ENCODE measurements around the gene VSNL1.

The VSNL1 gene

GRCh38 chr2:17533546-17533945 lies 7.0 kb upstream of the VSNL1 start:
- no peaks in the 10 kb centered on the region for H3K4me1 ChIP-seq (ENCODE audit: insufficient read depth, low read length)
- H3K9me3 ChIP-seq (ENCODE audit: low read length), result no peaks in the 10 kb centered on the region
- H3K4me3 ChIP-seq (ENCODE audit: low read length), result no peak overlapping the region
- no peak overlapping the region for H2AFZ ChIP-seq (ENCODE audit: low read depth, low read length)
- no peaks in the 10 kb centered on the region for H3K36me3 ChIP-seq (ENCODE audit: insufficient read depth, low read length)
- peaks cover 17% of the 10 kb centered on the region for H3K27me3 ChIP-seq (ENCODE audit: insufficient read depth, low read length)

DNA sequence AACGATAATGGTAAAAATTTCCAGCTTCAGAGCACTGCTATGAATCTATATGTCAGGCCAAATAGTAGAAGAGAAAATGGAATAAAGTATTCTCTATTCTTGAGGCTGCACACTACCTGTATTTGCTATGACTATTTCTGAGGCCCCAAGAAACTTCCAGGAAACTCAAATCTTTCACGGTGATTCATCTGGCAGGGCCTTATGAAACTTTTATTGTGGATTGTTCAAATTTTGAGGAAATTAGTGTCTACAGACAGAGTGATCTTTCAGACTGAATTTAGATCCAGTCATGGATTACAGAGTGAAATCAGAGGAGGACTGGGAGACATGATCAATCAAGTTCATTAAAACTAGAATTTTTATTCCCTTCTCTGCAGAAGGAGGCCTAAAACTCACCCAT lies 4.1 kb upstream of the VSNL1 start:
- Histone ChIP-seq H3K27me3 (ENCODE audit: insufficient read depth, low read length) (peaks cover 27% of the 10 kb centered on the region), H3K9me3 (ENCODE audit: low read length) (no peaks in the 10 kb centered on the region), H3K4me1 (ENCODE audit: insufficient read depth, low read length) (peaks cover 19% of the 10 kb centered on the region), H3K36me3 (ENCODE audit: insufficient read depth, low read length) (no peaks in the 10 kb centered on the region), H2AFZ (ENCODE audit: low read depth, low read length) (no peak overlapping the region), H3K4me3 (ENCODE audit: low read length) (no peak overlapping the region)

GRCh38 chr2:17538022-17538843 lies 2.3 kb upstream of the VSNL1 start:
- H3K27me3 ChIP-seq (ENCODE audit: insufficient read depth, low read length), result peaks cover 41% of the 10 kb centered on the region
- peak overlapping the region; percentile 97 for H2AFZ ChIP-seq (ENCODE audit: low read depth, low read length)
- H3K36me3 ChIP-seq (ENCODE audit: insufficient read depth, low read length), result no peaks in the 10 kb centered on the region
- H3K9me3 ChIP-seq (ENCODE audit: low read length), result no peaks in the 10 kb centered on the region
- H3K4me3 ChIP-seq (ENCODE audit: low read length), result peak overlapping the region; percentile 64
- peaks cover 24% of the 10 kb centered on the region for H3K4me1 ChIP-seq (ENCODE audit: insufficient read depth, low read length)

DNA sequence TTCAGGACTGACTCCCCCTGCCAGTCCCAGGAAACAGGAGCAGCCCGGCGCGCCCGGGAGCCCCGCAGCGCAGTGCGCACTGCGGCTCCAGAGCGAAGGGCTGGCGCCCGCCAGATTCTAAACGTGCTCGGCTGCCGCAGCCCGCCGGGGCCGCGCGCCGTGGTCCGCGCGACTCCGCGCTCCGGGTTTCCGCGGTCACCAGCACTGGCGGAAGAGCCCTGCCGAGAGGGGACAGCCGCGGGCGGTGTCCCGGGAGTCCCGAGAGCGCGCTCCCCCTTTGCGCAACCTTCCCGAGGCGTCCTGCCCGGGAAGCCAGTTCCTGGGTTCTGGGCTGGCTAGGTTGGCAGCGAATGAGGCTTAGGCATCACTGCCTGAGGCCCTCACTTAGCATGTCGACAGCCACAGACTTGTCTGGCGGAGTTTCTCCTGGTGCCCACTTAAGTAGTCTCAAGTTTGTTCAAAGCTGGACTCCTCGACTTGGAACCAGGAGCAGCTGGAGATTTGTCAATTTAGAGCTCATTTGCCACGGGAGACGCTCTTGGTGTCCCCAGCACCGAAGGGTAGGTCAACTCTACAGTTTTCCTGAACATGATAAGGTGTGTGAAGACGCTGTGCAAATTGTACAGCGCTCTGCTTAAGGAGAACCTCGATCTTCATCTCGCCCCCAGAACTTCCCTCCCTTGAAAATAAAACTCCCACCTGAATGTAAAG lies 1.5 kb upstream of the VSNL1 start:
- Histone ChIP-seq H3K4me3 (ENCODE audit: low read length) (peak overlapping the region; percentile 64), H3K27me3 (ENCODE audit: insufficient read depth, low read length) (peaks cover 45% of the 10 kb centered on the region), H3K9me3 (ENCODE audit: low read length) (no peaks in the 10 kb centered on the region), H3K4me1 (ENCODE audit: insufficient read depth, low read length) (peaks cover 24% of the 10 kb centered on the region), H2AFZ (ENCODE audit: low read depth, low read length) (peak overlapping the region; percentile 97), H3K36me3 (ENCODE audit: insufficient read depth, low read length) (no peaks in the 10 kb centered on the region)

DNA sequence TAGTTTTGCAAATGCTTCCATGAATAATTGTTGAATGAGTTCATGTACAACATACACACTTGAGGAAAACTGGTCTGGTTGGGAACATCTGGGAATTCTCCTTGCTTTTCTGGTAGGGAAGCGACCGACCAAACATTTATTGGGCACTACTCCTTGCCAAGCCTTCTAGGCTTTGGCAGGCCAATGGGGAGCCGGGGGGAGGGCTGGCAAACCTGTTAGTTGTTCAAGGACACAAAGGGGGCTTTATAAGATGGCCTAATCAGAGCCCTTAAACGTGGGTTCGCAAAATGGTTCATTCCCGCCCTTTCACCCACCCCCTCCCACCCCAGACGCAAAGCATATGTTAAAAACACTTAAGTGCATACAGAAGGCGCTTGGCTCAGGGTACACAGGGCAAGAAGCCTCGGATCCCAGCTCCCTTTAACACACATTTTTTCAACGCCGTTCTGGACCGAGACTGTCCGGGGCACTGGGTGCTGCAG lies 844 bp upstream of the VSNL1 start:
- H2AFZ ChIP-seq (ENCODE audit: low read depth, low read length), result peak overlapping the region; percentile 97
- H3K27me3 ChIP-seq (ENCODE audit: insufficient read depth, low read length), result peaks cover 45% of the 10 kb centered on the region
- H3K36me3 ChIP-seq (ENCODE audit: insufficient read depth, low read length), result no peaks in the 10 kb centered on the region
- H3K4me1 ChIP-seq (ENCODE audit: insufficient read depth, low read length), result peaks cover 24% of the 10 kb centered on the region
- H3K9me3 ChIP-seq (ENCODE audit: low read length), result no peaks in the 10 kb centered on the region
- peak overlapping the region; percentile 64 for H3K4me3 ChIP-seq (ENCODE audit: low read length)

DNA sequence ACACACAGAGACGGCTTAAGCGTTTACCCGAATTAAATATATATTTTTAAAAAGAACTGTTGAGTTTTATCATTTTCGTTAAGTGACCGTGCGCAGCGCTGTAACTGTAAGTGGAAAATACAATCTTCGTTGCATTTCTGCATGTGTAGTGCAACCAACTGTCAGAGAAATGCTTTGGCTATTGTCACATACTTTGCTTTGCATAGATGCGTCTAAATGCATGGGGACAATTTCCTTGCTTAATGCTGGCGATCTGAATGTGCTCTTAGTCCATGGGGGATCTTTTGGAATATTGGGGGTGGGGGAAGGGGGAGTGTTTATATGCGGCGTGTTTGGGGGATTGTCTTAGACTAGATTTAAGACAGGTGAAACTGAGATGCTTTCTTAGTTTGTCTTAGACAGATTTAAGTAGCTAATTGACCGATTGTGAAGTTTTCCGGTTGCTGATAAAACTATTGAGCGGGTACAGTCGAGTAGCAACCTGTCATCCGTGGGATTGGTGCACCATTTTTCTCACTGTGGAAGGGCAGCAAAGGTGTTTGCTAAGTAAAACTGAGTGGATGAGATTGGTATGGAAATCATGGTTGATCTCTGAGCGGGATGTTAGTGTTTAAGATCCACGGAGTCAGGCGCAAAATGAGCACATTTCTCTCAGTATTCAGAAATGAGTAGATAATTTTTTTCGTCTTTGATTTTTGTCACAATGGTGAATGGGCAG lies 476 bp downstream of the VSNL1 start:
- peaks cover 45% of the 10 kb centered on the region for H3K27me3 ChIP-seq (ENCODE audit: insufficient read depth, low read length)
- H3K4me3 ChIP-seq (ENCODE audit: low read length), result peak overlapping the region; percentile 64
- no peaks in the 10 kb centered on the region for H3K9me3 ChIP-seq (ENCODE audit: low read length)
- H2AFZ ChIP-seq (ENCODE audit: low read depth, low read length), result peak overlapping the region; percentile 97
- no peaks in the 10 kb centered on the region for H3K36me3 ChIP-seq (ENCODE audit: insufficient read depth, low read length)
- peaks cover 24% of the 10 kb centered on the region for H3K4me1 ChIP-seq (ENCODE audit: insufficient read depth, low read length)

DNA sequence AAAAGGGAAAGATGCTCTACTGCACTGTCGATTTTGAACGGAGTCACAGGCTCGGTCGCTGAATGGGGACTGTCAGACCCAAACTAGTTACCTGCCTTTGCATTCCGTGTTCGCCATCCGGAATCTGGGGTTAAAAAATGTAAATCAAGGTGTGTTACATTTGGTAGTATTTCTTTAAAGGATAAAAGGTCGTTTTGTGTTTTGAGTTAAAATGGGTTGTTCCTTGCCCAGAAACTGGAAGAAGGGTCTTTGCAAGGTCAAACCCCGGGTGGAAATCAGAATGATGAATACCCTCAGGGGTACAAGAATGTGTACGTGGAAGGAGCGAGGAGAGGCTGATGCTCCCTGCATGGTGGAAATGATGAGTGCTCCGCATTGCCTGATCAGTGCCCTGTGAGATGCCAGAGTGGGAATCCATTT lies 1.0 kb downstream of the VSNL1 start:
- peaks cover 43% of the 10 kb centered on the region for H3K27me3 ChIP-seq (ENCODE audit: insufficient read depth, low read length)
- no peaks in the 10 kb centered on the region for H3K9me3 ChIP-seq (ENCODE audit: low read length)
- H2AFZ ChIP-seq (ENCODE audit: low read depth, low read length), result peak overlapping the region; percentile 97
- no peaks in the 10 kb centered on the region for H3K36me3 ChIP-seq (ENCODE audit: insufficient read depth, low read length)
- peaks cover 24% of the 10 kb centered on the region for H3K4me1 ChIP-seq (ENCODE audit: insufficient read depth, low read length)
- H3K4me3 ChIP-seq (ENCODE audit: low read length), result peak overlapping the region; percentile 64

GRCh38 chr2:17542471-17542870 lies 2.0 kb downstream of the VSNL1 start:
- Histone ChIP-seq H3K4me1 (ENCODE audit: insufficient read depth, low read length) (peaks cover 24% of the 10 kb centered on the region), H3K36me3 (ENCODE audit: insufficient read depth, low read length) (no peaks in the 10 kb centered on the region), H2AFZ (ENCODE audit: low read depth, low read length) (no peak overlapping the region), H3K27me3 (ENCODE audit: insufficient read depth, low read length) (peaks cover 39% of the 10 kb centered on the region), H3K4me3 (ENCODE audit: low read length) (no peak overlapping the region), H3K9me3 (ENCODE audit: low read length) (no peaks in the 10 kb centered on the region)

DNA sequence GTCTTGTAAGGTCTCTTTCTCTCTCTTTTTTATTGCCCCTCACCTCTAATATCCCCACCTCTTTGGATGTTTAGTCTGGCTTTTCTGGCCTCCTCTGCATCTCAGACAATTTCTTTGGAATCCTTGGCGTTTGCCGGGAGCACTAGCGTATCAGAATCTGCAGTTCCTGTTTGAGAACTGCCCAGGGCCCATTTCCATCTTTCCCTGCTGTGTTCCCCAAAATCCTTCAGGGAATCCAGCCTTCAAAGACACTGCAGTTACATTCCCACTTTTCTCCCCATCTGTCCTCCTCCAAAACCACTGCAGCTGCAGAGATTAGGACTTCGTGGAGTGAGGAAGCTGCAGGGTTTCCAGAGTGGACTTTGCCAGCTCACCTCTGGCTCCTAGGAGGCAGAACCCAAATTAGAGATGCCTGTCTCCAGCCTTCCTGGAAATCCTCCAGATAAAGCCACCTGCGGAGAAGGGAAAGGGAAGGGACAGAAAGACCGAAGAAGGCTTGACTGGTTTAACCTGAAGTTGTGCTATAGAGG lies 2.7 kb downstream of the VSNL1 start:
- H3K36me3 ChIP-seq (ENCODE audit: insufficient read depth, low read length), result no peaks in the 10 kb centered on the region
- H3K4me1 ChIP-seq (ENCODE audit: insufficient read depth, low read length), result peaks cover 24% of the 10 kb centered on the region
- peaks cover 32% of the 10 kb centered on the region for H3K27me3 ChIP-seq (ENCODE audit: insufficient read depth, low read length)
- H2AFZ ChIP-seq (ENCODE audit: low read depth, low read length), result no peak overlapping the region
- H3K4me3 ChIP-seq (ENCODE audit: low read length), result no peak overlapping the region
- H3K9me3 ChIP-seq (ENCODE audit: low read length), result no peaks in the 10 kb centered on the region

- no peak overlapping the region for H3K4me3 ChIP-seq (ENCODE audit: low read length)
Observed at GRCh38 chr2:17543848-17544247, 3.4 kb downstream of the VSNL1 start.

DNA sequence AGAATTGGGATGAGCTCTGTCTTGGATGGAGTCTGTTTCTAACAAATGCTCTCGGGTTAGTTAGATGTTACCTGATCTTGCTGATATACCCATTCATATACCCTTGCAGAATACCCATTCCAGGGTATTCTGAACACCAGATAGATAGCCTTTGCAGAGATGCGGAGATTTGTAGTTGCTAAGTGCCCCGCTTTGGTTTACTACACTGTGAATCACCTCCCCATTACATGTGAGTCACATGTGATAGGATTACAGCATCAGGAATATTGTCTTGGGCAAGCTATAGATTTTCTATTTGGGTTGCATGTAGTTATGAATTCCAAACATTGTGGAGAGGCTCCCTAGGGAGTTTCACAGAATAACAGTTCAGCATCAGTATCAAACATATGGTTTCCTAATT lies 3.8 kb downstream of the VSNL1 start:
- H2AFZ ChIP-seq (ENCODE audit: low read depth, low read length), result no peak overlapping the region
- H3K4me1 ChIP-seq (ENCODE audit: insufficient read depth, low read length), result peaks cover 20% of the 10 kb centered on the region
- no peak overlapping the region for H3K4me3 ChIP-seq (ENCODE audit: low read length)
- no peaks in the 10 kb centered on the region for H3K9me3 ChIP-seq (ENCODE audit: low read length)
- no peaks in the 10 kb centered on the region for H3K36me3 ChIP-seq (ENCODE audit: insufficient read depth, low read length)
- peaks cover 29% of the 10 kb centered on the region for H3K27me3 ChIP-seq (ENCODE audit: insufficient read depth, low read length)

More at GRCh38 chr2:17543848-17544247, 3.4 kb downstream of the VSNL1 start:
- Histone ChIP-seq H3K36me3 (ENCODE audit: insufficient read depth, low read length) (no peaks in the 10 kb centered on the region), H2AFZ (ENCODE audit: low read depth, low read length) (no peak overlapping the region), H3K4me1 (ENCODE audit: insufficient read depth, low read length) (peaks cover 24% of the 10 kb centered on the region), H3K27me3 (ENCODE audit: insufficient read depth, low read length) (peaks cover 29% of the 10 kb centered on the region), H3K9me3 (ENCODE audit: low read length) (no peaks in the 10 kb centered on the region)

DNA sequence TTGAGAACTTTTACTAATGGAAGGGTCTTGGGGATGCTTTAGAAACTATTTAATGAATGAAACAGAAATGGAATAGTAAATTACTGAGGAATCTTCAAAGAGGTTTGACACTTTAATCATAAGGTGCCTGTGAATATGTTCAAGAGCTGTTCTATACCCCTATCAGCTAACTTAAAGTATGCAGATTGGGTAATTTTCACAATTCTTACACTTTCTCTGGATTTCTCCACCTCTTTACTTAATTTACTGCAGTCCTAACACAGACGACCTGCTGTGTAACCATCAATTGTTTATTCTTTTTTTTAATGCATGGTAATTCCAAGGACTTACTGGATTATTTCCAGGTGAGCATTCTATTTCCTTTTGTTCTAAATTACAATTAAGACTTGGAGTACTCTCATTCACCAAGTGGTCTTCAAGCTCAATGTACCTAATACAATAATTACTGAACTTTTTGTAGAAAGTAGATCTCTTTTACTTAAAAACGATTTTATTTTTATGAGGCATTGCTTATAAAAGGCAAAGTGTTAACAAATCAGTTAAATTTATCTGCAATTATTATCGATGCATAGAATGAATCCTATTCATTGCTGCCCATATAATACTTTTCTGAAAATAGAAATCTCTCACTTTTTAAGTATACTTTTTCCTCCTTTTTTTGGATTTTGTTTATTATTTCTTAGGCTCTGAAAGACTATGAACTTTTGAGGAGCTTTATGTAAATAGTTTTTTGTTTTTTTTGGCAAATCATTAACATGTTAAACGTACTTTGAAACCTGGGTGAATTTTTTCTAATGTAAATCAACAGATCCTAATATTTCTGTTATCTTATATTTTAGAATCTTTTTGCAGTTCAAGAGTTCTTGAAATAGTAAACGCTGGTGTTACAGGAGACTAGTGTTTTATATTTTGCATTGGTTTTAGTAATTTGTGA lies 5.5 kb downstream of the VSNL1 start:
- Histone ChIP-seq H2AFZ (ENCODE audit: low read depth, low read length) (no peak overlapping the region), H3K27me3 (ENCODE audit: insufficient read depth, low read length) (peaks cover 23% of the 10 kb centered on the region), H3K9me3 (ENCODE audit: low read length) (no peaks in the 10 kb centered on the region), H3K4me3 (ENCODE audit: low read length) (no peak overlapping the region), H3K36me3 (ENCODE audit: insufficient read depth, low read length) (no peaks in the 10 kb centered on the region), H3K4me1 (ENCODE audit: insufficient read depth, low read length) (peaks cover 9% of the 10 kb centered on the region)

All from neuron (in vitro differentiated cells).